ENCODE results near the gene TAAR9.

Gene TAAR9

GRCh38 chr6:132491881-132492280 lies 46.2 kb upstream of the TAAR9 start:
- H3K4ac ChIP-seq (ENCODE audit: low read depth, low read length), result no peak overlapping the region
- no CpG with 5 or more reads among the region's 1 CpG for WGBS (ENCODE audit: extremely low coverage, insufficient coverage, low lambda C conversion rate)

GRCh38 chr6:132494954-132495353 lies 43.1 kb upstream of the TAAR9 start:
- no CpG with 5 or more reads among the region's 2 CpGs for WGBS (ENCODE audit: extremely low coverage, insufficient coverage, low lambda C conversion rate)
- H2BK5ac ChIP-seq (ENCODE audit: low read length), result no peak overlapping the region
- H4K5ac ChIP-seq (ENCODE audit: low read length), result no peak overlapping the region
- no peaks in the 10 kb centered on the region for H3K27me3 ChIP-seq (ENCODE audit: insufficient read depth, low read length, poor library complexity)
- no peak overlapping the region for H2BK15ac ChIP-seq (replicated peaks; ENCODE audit: low read depth)
- no peak overlapping the region for H2AK5ac ChIP-seq (ENCODE audit: low read length)
- H3K4ac ChIP-seq (ENCODE audit: low read depth, low read length), result no peak overlapping the region
- peaks cover 14% of the 10 kb centered on the region for H3K79me1 ChIP-seq (ENCODE audit: low read length)
- no peaks in the 10 kb centered on the region for H3K79me2 ChIP-seq (ENCODE audit: control insufficient read depth, insufficient read depth, low read length)
- no peak overlapping the region for H3K9ac ChIP-seq (ENCODE audit: low read length)
- no peaks in the 10 kb centered on the region for H3K36me3 ChIP-seq (ENCODE audit: control insufficient read depth, insufficient read depth, low read length)
- no peak overlapping the region for H4K8ac ChIP-seq (ENCODE audit: low read depth, low read length)
- no peak overlapping the region for H3K56ac ChIP-seq (ENCODE audit: low read length)
- no peak overlapping the region for H3K27ac ChIP-seq (ENCODE audit: low read depth, low read length)
- no peak overlapping the region for H3K23ac ChIP-seq (ENCODE audit: low read length)
- no peak overlapping the region for H3K4me2 ChIP-seq (ENCODE audit: low read length)
- no peak overlapping the region for H2BK120ac ChIP-seq (ENCODE audit: low read depth, low read length)
- no peak overlapping the region for H3K18ac ChIP-seq (ENCODE audit: low read length)
- H3K4me3 ChIP-seq (ENCODE audit: low read length), result no peak overlapping the region
- DNase-seq, result no peak
- H3K4me1 ChIP-seq (ENCODE audit: control insufficient read depth, low read depth, low read length), result peaks cover 5% of the 10 kb centered on the region

More at GRCh38 chr6:132491881-132492280, 46.2 kb upstream of the TAAR9 start:
- no peak overlapping the region for H2BK5ac ChIP-seq (ENCODE audit: low read length)
- no peak overlapping the region for H2BK120ac ChIP-seq (ENCODE audit: low read depth, low read length)
- no peak overlapping the region for H4K8ac ChIP-seq (ENCODE audit: low read depth, low read length)
- peaks cover 11% of the 10 kb centered on the region for H3K79me1 ChIP-seq (ENCODE audit: low read length)
- no peak overlapping the region for H3K23ac ChIP-seq (ENCODE audit: low read length)
- H3K27me3 ChIP-seq (ENCODE audit: insufficient read depth, low read length, poor library complexity), result no peaks in the 10 kb centered on the region
- H4K5ac ChIP-seq (ENCODE audit: low read length), result no peak overlapping the region
- H3K4me1 ChIP-seq (ENCODE audit: control insufficient read depth, low read depth, low read length), result no peaks in the 10 kb centered on the region
- no peak overlapping the region for H3K27ac ChIP-seq (ENCODE audit: low read depth, low read length)
- H3K4me3 ChIP-seq (ENCODE audit: low read length), result no peak overlapping the region
- no peak overlapping the region for H3K18ac ChIP-seq (ENCODE audit: low read length)
- no peak overlapping the region for H2AK5ac ChIP-seq (ENCODE audit: low read length)
- no peaks in the 10 kb centered on the region for H3K36me3 ChIP-seq (ENCODE audit: control insufficient read depth, insufficient read depth, low read length)
- H3K9ac ChIP-seq (ENCODE audit: low read length), result no peak overlapping the region
- H3K4me2 ChIP-seq (ENCODE audit: low read length), result no peak overlapping the region
- DNase-seq, result no peak
- H3K56ac ChIP-seq (ENCODE audit: low read length), result no peak overlapping the region
- no peaks in the 10 kb centered on the region for H3K79me2 ChIP-seq (ENCODE audit: control insufficient read depth, insufficient read depth, low read length)
- no peak overlapping the region for H2BK15ac ChIP-seq (replicated peaks; ENCODE audit: low read depth)

GRCh38 chr6:132495604-132496079 lies 42.4 kb upstream of the TAAR9 start:
- DNase-seq, result no peak
- no peak overlapping the region for H2BK15ac ChIP-seq (replicated peaks; ENCODE audit: low read depth)
- H3K4me2 ChIP-seq (ENCODE audit: low read length), result no peak overlapping the region
- H3K79me1 ChIP-seq (ENCODE audit: low read length), result peaks cover 14% of the 10 kb centered on the region
- H3K9ac ChIP-seq (ENCODE audit: low read length), result no peak overlapping the region
- no peaks in the 10 kb centered on the region for H3K27me3 ChIP-seq (ENCODE audit: insufficient read depth, low read length, poor library complexity)
- H2AK5ac ChIP-seq (ENCODE audit: low read length), result no peak overlapping the region
- no peak overlapping the region for H4K8ac ChIP-seq (ENCODE audit: low read depth, low read length)
- no peak overlapping the region for H3K18ac ChIP-seq (ENCODE audit: low read length)
- no peak overlapping the region for H2BK5ac ChIP-seq (ENCODE audit: low read length)
- H3K23ac ChIP-seq (ENCODE audit: low read length), result no peak overlapping the region
- no peak overlapping the region for H4K5ac ChIP-seq (ENCODE audit: low read length)
- H3K56ac ChIP-seq (ENCODE audit: low read length), result no peak overlapping the region
- no peak overlapping the region for H3K27ac ChIP-seq (ENCODE audit: low read depth, low read length)
- no peak overlapping the region for H3K4ac ChIP-seq (ENCODE audit: low read depth, low read length)
- H3K4me3 ChIP-seq (ENCODE audit: low read length), result no peak overlapping the region
- H3K36me3 ChIP-seq (ENCODE audit: control insufficient read depth, insufficient read depth, low read length), result no peaks in the 10 kb centered on the region
- no peaks in the 10 kb centered on the region for H3K79me2 ChIP-seq (ENCODE audit: control insufficient read depth, insufficient read depth, low read length)
- H2BK120ac ChIP-seq (ENCODE audit: low read depth, low read length), result no peak overlapping the region
- peaks cover 6% of the 10 kb centered on the region for H3K4me1 ChIP-seq (ENCODE audit: control insufficient read depth, low read depth, low read length)
- no CpG with 5 or more reads among the region's 2 CpGs for WGBS (ENCODE audit: extremely low coverage, insufficient coverage, low lambda C conversion rate)

GRCh38 chr6:132496519-132497180 lies 41.4 kb upstream of the TAAR9 start:
- Histone ChIP-seq H3K18ac (ENCODE audit: low read length) (no peak overlapping the region), H2BK120ac (ENCODE audit: low read depth, low read length) (no peak overlapping the region), H3K4me3 (ENCODE audit: low read length) (no peak overlapping the region), H2AK5ac (ENCODE audit: low read length) (no peak overlapping the region), H3K79me2 (ENCODE audit: control insufficient read depth, insufficient read depth, low read length) (no peaks in the 10 kb centered on the region), H3K4me2 (ENCODE audit: low read length) (no peak overlapping the region), H4K5ac (ENCODE audit: low read length) (no peak overlapping the region), H4K8ac (ENCODE audit: low read depth, low read length) (no peak overlapping the region), H3K27ac (ENCODE audit: low read depth, low read length) (no peak overlapping the region), H2BK5ac (ENCODE audit: low read length) (no peak overlapping the region), H3K36me3 (ENCODE audit: control insufficient read depth, insufficient read depth, low read length) (no peaks in the 10 kb centered on the region), H3K79me1 (ENCODE audit: low read length) (peaks cover 13% of the 10 kb centered on the region), H3K56ac (ENCODE audit: low read length) (no peak overlapping the region), H2BK15ac (replicated peaks; ENCODE audit: low read depth) (no peak overlapping the region), H3K9ac (ENCODE audit: low read length) (no peak overlapping the region), H3K4me1 (ENCODE audit: control insufficient read depth, low read depth, low read length) (peaks cover 6% of the 10 kb centered on the region), H3K23ac (ENCODE audit: low read length) (no peak overlapping the region), H3K4ac (ENCODE audit: low read depth, low read length) (no peak overlapping the region), H3K27me3 (ENCODE audit: insufficient read depth, low read length, poor library complexity) (no peaks in the 10 kb centered on the region)
- WGBS (ENCODE audit: extremely low coverage, insufficient coverage, low lambda C conversion rate), result no CpG with 5 or more reads among the region's 4 CpGs
- no peak for DNase-seq

GRCh38 chr6:132498638-132499037 lies 39.4 kb upstream of the TAAR9 start:
- Histone ChIP-seq H3K79me1 (ENCODE audit: low read length) (peaks cover 9% of the 10 kb centered on the region), H3K4me3 (ENCODE audit: low read length) (no peak overlapping the region), H3K79me2 (ENCODE audit: control insufficient read depth, insufficient read depth, low read length) (no peaks in the 10 kb centered on the region), H3K18ac (ENCODE audit: low read length) (no peak overlapping the region), H2BK15ac (replicated peaks; ENCODE audit: low read depth) (no peak overlapping the region), H3K4me2 (ENCODE audit: low read length) (no peak overlapping the region), H2BK120ac (ENCODE audit: low read depth, low read length) (no peak overlapping the region), H2AK5ac (ENCODE audit: low read length) (no peak overlapping the region), H4K5ac (ENCODE audit: low read length) (no peak overlapping the region), H3K27ac (ENCODE audit: low read depth, low read length) (no peak overlapping the region), H3K4ac (ENCODE audit: low read depth, low read length) (no peak overlapping the region), H4K8ac (ENCODE audit: low read depth, low read length) (no peak overlapping the region), H3K23ac (ENCODE audit: low read length) (no peak overlapping the region), H2BK5ac (ENCODE audit: low read length) (no peak overlapping the region), H3K9ac (ENCODE audit: low read length) (no peak overlapping the region), H3K27me3 (ENCODE audit: insufficient read depth, low read length, poor library complexity) (no peaks in the 10 kb centered on the region), H3K56ac (ENCODE audit: low read length) (no peak overlapping the region), H3K4me1 (ENCODE audit: control insufficient read depth, low read depth, low read length) (peaks cover 6% of the 10 kb centered on the region), H3K36me3 (ENCODE audit: control insufficient read depth, insufficient read depth, low read length) (no peaks in the 10 kb centered on the region)
- no peak for DNase-seq
- 100% methylated on average over 1 of the region's 3 CpGs for WGBS (ENCODE audit: extremely low coverage, insufficient coverage, low lambda C conversion rate)

GRCh38 chr6:132499757-132500156 lies 38.3 kb upstream of the TAAR9 start:
- no peak overlapping the region for H3K23ac ChIP-seq (ENCODE audit: low read length)
- H2BK5ac ChIP-seq (ENCODE audit: low read length), result no peak overlapping the region
- H2BK120ac ChIP-seq (ENCODE audit: low read depth, low read length), result no peak overlapping the region
- no peak overlapping the region for H3K4me2 ChIP-seq (ENCODE audit: low read length)
- no peak overlapping the region for H3K4me3 ChIP-seq (ENCODE audit: low read length)
- H3K18ac ChIP-seq (ENCODE audit: low read length), result no peak overlapping the region
- peaks cover 6% of the 10 kb centered on the region for H3K4me1 ChIP-seq (ENCODE audit: control insufficient read depth, low read depth, low read length)
- no peak overlapping the region for H3K9ac ChIP-seq (ENCODE audit: low read length)
- H4K8ac ChIP-seq (ENCODE audit: low read depth, low read length), result no peak overlapping the region
- no peaks in the 10 kb centered on the region for H3K27me3 ChIP-seq (ENCODE audit: insufficient read depth, low read length, poor library complexity)
- H3K4ac ChIP-seq (ENCODE audit: low read depth, low read length), result no peak overlapping the region
- no peak overlapping the region for H3K27ac ChIP-seq (ENCODE audit: low read depth, low read length)
- no CpG with 5 or more reads among the region's 4 CpGs for WGBS (ENCODE audit: extremely low coverage, insufficient coverage, low lambda C conversion rate)
- H3K56ac ChIP-seq (ENCODE audit: low read length), result peak overlapping the region; percentile 7
- no peak overlapping the region for H4K5ac ChIP-seq (ENCODE audit: low read length)
- no peak overlapping the region for H2AK5ac ChIP-seq (ENCODE audit: low read length)
- DNase-seq, result no peak
- no peak overlapping the region for H2BK15ac ChIP-seq (replicated peaks; ENCODE audit: low read depth)
- H3K79me2 ChIP-seq (ENCODE audit: control insufficient read depth, insufficient read depth, low read length), result peaks cover 3% of the 10 kb centered on the region
- H3K79me1 ChIP-seq (ENCODE audit: low read length), result peaks cover 11% of the 10 kb centered on the region
- no peaks in the 10 kb centered on the region for H3K36me3 ChIP-seq (ENCODE audit: control insufficient read depth, insufficient read depth, low read length)
